Left lung (tissue), 10 donors: ENCODE results near the gene ABLIM2. TPM values are rescaled to one million over a fixed set of nuclear protein-coding genes. Genes with fewer than 3 reads are reported as not detected.

ENCODE experiments used
- ATAC-seq: fragments of 200-7000 bp; cut with Tn5 transposase; one replicate; pipeline ENCODE4 v1.9.1; 2020; ENCODE audit warnings: moderate library complexity
- DNase-seq, 4 donors: peaks; one replicate each; pipeline ENCODE4 v3.0.0-alpha.2; 2013 to 2020
- H3K27ac ChIP-seq, 2 donors: fragments of 200-600 bp; sonication (generic) in 1 of 2; one replicate each; pipeline versions ENCODE4 v1.5.0 to v1.8.0; 2020 to 2021
- H3K27me3 ChIP-seq, 2 donors: fragments of 200-600 bp; sonication (generic) in 1 of 2; one replicate each; pipeline versions ENCODE4 v1.5.0 to v1.8.0; 2020 to 2021
- H3K36me3 ChIP-seq, 2 donors: fragments of 200-600 bp; sonication (generic) in 1 of 2; one replicate each; pipeline versions ENCODE4 v1.5.0 to v1.8.0; 2020 to 2021
- H3K4me1 ChIP-seq, 2 donors: fragments of 200-600 bp; one replicate each; pipeline ENCODE4 v1.8.0; 2021
- H3K4me3 ChIP-seq, 2 donors: fragments of 200-600 bp; sonication (generic) in 1 of 2; one replicate each; pipeline versions ENCODE4 v1.5.0 to v1.8.0; 2020 to 2021; ENCODE audit warnings: mild to moderate bottlenecking in 1 of 2
- H3K9me3 ChIP-seq, 2 donors: fragments of 200-600 bp; sonication (generic) in 1 of 2; one replicate each; pipeline versions ENCODE4 v1.5.0 to v1.8.0; 2020 to 2021
- intact Hi-C, 2 donors: fragments of 100-400 bp; cut with DNase I; formaldehyde crosslinking; loops; one replicate each; pipeline versions ENCODE4 v1.11.2 to v1.14.2; 2022
- polyA plus RNA-seq, 6 donors: library from polyadenylated mRNA; unstranded; fragments of 120-200 nt; gene quantifications; one replicate each; pipeline ENCODE4 v1.2.1, GENCODE V29; 2013; ENCODE audit not compliant: insufficient read length in 6 of 6
- total RNA-seq, 2 donors: library from RNA; stranded (reverse); fragmentation: NEBNext Ultra II Directional; extraction: Animal tissue kit (Norgen Biotek cat#: 25700); gene quantifications; one replicate each; pipeline ENCODE4 v1.2.1, GENCODE V29; 2021
- TF ChIP-seq, protein P1 (sequence below), 2 donors: fragments of 200-600 bp; sonication (generic) in 1 of 2; IDR thresholded peaks; one replicate each; pipeline versions ENCODE4 v1.5.0 to v1.8.0; 2021; ENCODE audit warnings: antibody characterized with exemption in 2 of 2
- donor health status: DM: no; HTN: yes; CAD: no.
- donor health status: DM: no; HTN: no; CAD: no.

ABLIM2 gene
- total and polyA plus RNA-seq, 8 donors = 5.7 to 10.2 (median 7.0) TPM

DNA sequence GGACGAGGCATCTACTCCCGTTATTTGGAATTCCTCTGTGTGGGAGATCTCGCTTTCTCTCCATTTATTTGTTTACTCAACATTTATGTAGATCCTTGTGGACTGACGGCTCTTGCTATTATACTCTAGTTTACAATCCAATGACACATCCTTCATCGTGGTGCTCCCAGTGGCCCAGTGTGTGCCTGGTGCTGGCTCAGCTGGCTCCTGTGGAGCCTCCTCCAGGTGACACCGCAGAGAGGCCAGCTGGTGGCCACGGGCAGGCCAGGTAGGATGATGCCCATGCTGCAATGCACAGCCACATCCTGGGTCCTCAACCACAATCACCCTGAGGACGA lies 134.9 kb downstream of the ABLIM2 start:
- no peaks in the 10 kb centered on the region for H3K4me1 ChIP-seq
- intact Hi-C loops = no loop called here
- H3K27me3 ChIP-seq = no peaks in the 10 kb centered on the region
- TF ChIP-seq, protein P1, sequence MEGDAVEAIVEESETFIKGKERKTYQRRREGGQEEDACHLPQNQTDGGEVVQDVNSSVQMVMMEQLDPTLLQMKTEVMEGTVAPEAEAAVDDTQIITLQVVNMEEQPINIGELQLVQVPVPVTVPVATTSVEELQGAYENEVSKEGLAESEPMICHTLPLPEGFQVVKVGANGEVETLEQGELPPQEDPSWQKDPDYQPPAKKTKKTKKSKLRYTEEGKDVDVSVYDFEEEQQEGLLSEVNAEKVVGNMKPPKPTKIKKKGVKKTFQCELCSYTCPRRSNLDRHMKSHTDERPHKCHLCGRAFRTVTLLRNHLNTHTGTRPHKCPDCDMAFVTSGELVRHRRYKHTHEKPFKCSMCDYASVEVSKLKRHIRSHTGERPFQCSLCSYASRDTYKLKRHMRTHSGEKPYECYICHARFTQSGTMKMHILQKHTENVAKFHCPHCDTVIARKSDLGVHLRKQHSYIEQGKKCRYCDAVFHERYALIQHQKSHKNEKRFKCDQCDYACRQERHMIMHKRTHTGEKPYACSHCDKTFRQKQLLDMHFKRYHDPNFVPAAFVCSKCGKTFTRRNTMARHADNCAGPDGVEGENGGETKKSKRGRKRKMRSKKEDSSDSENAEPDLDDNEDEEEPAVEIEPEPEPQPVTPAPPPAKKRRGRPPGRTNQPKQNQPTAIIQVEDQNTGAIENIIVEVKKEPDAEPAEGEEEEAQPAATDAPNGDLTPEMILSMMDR (IDR thresholded peaks at IDR 0.05) = no peak
- no peak overlapping the region for H3K27ac ChIP-seq
- ATAC-seq = no peak
- DNase-seq = no peak
- H3K36me3 ChIP-seq = no peaks in the 10 kb centered on the region
- H3K9me3 ChIP-seq = no peaks in the 10 kb centered on the region
- H3K4me3 ChIP-seq = no peak overlapping the region

DNA sequence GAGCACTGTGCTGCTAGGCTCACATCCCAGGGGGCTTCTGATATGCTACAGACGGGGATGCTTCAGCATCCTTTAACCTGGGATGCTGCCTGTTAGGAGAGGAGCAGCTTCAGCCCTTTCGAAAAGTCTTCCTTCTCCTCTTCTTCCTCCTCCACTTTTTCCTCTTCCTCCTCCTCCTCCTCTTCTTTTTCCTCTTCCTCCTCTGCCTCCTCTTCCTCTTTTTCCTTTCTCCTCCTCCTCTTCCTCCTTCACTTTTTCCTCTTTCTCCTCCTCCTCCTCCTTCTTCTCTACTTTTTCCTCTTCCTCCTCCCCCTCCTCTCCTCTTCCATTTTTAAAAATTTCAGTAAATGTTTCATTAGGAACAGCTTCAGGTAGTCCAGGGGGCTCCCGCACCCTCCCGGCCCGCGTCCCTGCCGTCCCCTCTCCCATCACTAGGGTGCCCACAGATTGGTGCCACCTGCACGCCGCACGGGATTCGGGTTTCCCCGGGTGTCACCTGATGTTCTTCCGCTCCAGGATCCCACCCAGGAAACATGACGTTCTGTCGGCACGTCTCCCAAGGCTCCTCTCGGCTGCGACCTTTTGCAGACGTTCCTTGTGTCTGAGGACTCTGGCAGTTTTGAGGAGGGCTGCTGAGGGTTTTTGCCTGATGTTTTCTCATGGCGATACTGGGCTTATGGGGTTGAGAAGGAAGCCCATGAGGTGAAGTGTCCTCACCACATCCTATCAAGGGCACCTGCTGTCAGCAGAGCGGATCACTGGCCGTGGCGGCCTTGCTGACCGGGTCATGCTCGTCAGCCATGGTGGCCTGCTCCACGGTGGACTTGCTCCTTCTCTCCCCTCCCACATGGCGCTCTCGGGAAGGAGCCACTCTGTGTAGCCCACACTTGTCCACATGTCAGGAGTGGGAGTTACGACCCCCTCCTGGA lies 135.6 kb downstream of the ABLIM2 start:
- TF ChIP-seq, protein P1 (IDR thresholded peaks at IDR 0.05) = no peak
- no peaks in the 10 kb centered on the region for H3K9me3 ChIP-seq
- no peak for DNase-seq
- no peaks in the 10 kb centered on the region for H3K27me3 ChIP-seq
- H3K4me1 ChIP-seq = no peaks in the 10 kb centered on the region
- no peaks in the 10 kb centered on the region for H3K36me3 ChIP-seq
- ATAC-seq = no peak
- H3K4me3 ChIP-seq = no peak overlapping the region
- intact Hi-C loops = no loop called here
- H3K27ac ChIP-seq = no peak overlapping the region

DNA sequence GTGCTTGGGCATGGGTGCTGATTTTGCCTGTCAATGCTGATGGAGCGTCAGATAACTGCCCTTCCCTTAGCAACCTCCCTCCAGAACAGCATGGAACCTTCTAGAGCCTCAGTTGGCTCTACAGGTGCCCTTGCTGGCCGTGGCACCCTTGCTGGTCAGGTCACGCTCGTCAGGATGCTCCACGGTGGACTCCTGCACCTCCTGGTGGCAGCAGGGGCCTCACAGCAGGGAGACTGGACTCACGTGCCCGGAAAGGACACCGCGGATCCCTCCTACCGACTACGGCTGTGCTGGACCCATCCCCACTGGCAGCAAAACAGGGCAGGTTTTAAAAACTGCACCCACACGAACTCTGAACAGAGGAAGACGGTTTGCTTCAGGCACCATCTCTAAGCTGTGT lies 136.8 kb downstream of the ABLIM2 start:
- H3K4me3 ChIP-seq = no peak overlapping the region
- intact Hi-C loops = no loop called here

DNA sequence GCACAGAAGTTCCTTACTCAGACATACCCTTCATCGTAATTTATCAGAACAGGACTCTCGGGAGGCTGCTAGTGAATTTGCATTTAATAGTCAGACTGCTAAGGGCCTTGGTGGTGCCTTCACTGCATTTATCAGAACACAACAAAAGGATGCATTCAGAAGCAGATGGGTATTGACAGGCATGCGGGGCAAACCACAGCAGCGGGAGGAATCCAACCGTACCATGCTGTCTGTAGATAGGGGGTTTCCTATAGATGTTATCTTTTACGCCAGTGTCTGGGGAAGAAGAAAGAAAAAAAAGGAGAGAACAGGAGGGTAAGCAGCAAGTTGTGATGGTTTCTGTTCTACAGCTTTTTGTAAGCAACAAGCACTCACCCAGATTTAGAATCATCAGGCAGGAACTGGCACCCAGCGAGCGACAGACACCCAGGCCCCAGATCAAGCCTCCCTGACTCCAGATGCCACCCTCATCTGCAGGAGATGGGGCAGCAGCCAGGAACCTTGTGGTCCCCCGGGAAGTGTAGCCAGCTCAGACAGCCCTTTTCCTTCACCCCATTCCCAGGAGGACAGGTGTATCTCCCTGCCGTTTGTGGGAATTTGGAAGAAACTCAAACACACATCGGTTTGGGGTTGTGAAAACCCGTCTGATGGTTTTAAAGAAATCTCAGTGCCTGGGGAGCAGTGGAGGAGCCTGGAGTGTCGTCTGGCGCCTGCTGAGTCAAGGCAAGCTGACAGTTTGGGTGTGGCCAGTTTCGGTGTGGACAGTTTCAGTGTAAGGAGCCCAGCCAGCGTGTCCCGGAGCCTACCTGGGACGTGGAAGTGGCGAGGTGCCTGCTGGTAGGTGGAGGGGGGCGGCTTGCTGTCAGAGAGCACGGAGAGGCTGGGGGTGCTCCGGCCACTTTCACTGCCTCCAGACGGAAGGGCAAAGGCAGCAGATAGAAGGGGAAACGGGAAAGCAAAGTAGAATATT lies 138.9 kb downstream of the ABLIM2 start:
- DNase-seq = peak in 2 of 4 donors; percentile 67 to 79
- TF ChIP-seq, protein P1 (IDR thresholded peaks at IDR 0.05) = no peak
- ATAC-seq = peak; percentile 84
- intact Hi-C loops = no loop called here
- Histone ChIP-seq H3K4me3 (no peak overlapping the region), H3K9me3 (no peaks in the 10 kb centered on the region), H3K27me3 (no peaks in the 10 kb centered on the region), H3K4me1 (no peaks in the 10 kb centered on the region), H3K36me3 (no peaks in the 10 kb centered on the region), H3K27ac (no peak overlapping the region)

More for the DNA sequence above, 136.8 kb downstream of the ABLIM2 start:
- H3K36me3 ChIP-seq = no peaks in the 10 kb centered on the region
- H3K9me3 ChIP-seq = no peaks in the 10 kb centered on the region
- TF ChIP-seq, protein P1 (IDR thresholded peaks at IDR 0.05) = no peak
- DNase-seq = no peak
- H3K27me3 ChIP-seq = no peaks in the 10 kb centered on the region
- no peak overlapping the region for H3K27ac ChIP-seq
- H3K4me1 ChIP-seq = no peaks in the 10 kb centered on the region
- no peak for ATAC-seq

DNA sequence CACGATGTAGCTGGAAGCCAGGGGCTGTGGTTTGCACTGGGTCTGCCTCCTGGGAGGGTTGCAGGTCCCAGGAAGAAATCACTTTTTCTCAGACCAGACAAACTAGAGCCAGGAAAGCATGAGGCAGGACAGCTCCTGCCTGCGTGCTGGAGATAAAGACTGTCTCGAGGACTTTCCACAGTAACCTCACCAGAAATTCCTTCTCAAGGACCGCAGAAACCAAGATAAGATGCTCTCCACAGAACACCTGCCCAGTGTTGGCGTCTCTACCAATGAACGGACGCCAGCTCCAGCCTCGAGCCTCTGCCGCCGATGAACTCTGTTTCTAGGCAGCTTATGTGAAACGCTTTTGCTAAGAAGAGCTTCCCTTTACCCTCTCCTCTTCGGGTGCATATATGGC lies 142.1 kb downstream of the ABLIM2 start:
- peak in 2 of 4 donors; percentile 32 to 34 for DNase-seq
- Histone ChIP-seq H3K27me3 (no peaks in the 10 kb centered on the region), H3K36me3 (no peaks in the 10 kb centered on the region), H3K4me3 (no peak overlapping the region), H3K9me3 (no peaks in the 10 kb centered on the region), H3K27ac (no peak overlapping the region), H3K4me1 (no peaks in the 10 kb centered on the region)
- peak; percentile 46 for ATAC-seq
- TF ChIP-seq, protein P1 (IDR thresholded peaks at IDR 0.05) = no peak
- intact Hi-C loops = no loop called here
